Smooth muscle cell (in vitro differentiated cells): ENCODE data around the gene EZH2. TPM values are rescaled to one million over a fixed set of nuclear protein-coding genes. Genes with fewer than 3 reads are reported as not detected.

Experiments used
- DNase-seq: peaks from one replicate; lab custom pipeline; 2025; ENCODE audit not compliant: unreplicated experiment; lab: John Stamatoyannopoulos, UW
- H2AFZ ChIP-seq: fragments of 200-600 bp; sonication (generic); 2 replicates; pipeline ENCODE4 v1.6.0; 2016; ENCODE audit warnings: antibody characterized with exemption, low read depth, mild to moderate bottlenecking
- H3F3A ChIP-seq: fragments of 200-600 bp; sonication (generic); 2 replicates; pipeline ENCODE4 v1.6.0; 2017; ENCODE audit warnings: antibody characterized with exemption, low read depth
- H3K27ac ChIP-seq: fragments of 200-600 bp; sonication (generic); 2 replicates; pipeline ENCODE4 v1.5.1; 2016; ENCODE audit warnings: low read depth, mild to moderate bottlenecking
- H3K27me3 ChIP-seq: fragments of 200-600 bp; sonication (generic); 2 replicates; pipeline ENCODE4 v1.6.1; 2016; ENCODE audit warnings: low read depth, mild to moderate bottlenecking
- H3K36me3 ChIP-seq: fragments of 200-600 bp; sonication (generic); 2 replicates; pipeline ENCODE4 v1.5.1; 2016; ENCODE audit warnings: low read depth
- H3K4me1 ChIP-seq: fragments of 200-600 bp; sonication (generic); 2 replicates; pipeline ENCODE4 v1.5.1; 2016; ENCODE audit warnings: low read depth
- H3K4me2 ChIP-seq: fragments of 200-600 bp; sonication (generic); 2 replicates; pipeline ENCODE4 v1.6.0; 2016; ENCODE audit warnings: mild to moderate bottlenecking
- H3K4me3 ChIP-seq: fragments of 200-600 bp; sonication (generic); 2 replicates; pipeline ENCODE4 v1.5.1; 2016; ENCODE audit warnings: mild to moderate bottlenecking
- H3K79me2 ChIP-seq: fragments of 200-600 bp; sonication (generic); 2 replicates; pipeline ENCODE4 v1.6.0; 2016; ENCODE audit warnings: low read depth, mild to moderate bottlenecking
- H3K9ac ChIP-seq: fragments of 200-600 bp; sonication (generic); 2 replicates; pipeline ENCODE4 v1.6.0; 2016; ENCODE audit warnings: low read depth
- H3K9me3 ChIP-seq: fragments of 200-600 bp; sonication (generic); replicated peaks from 2 replicates; pipeline ENCODE4 v1.5.1; 2016; ENCODE audit warnings: low read depth
- H4K20me1 ChIP-seq: fragments of 200-600 bp; sonication (generic); 2 replicates; pipeline ENCODE4 v1.6.0; 2016; ENCODE audit warnings: low read depth
- WGBS: methylation state at CpG from one replicate; pipeline ENCODE4 v1.1.7; 2016; ENCODE audit warnings: low lambda C conversion rate; 5-methylcytosine and 5-hydroxymethylcytosine counted together
- polyA plus RNA-seq: library from polyadenylated mRNA; unstranded; fragments of >200 nt; fragmentation: Nextera tagmentation; extraction: Ambion mirVana; gene quantifications from 2 replicates; pipeline ENCODE4 v1.2.1, GENCODE V29; 2016
- total RNA-seq: library from RNA; depleted of rRNA; stranded (reverse); fragments of >200 nt; gene quantifications from 2 replicates; pipeline ENCODE4 v1.2.3, GENCODE V29; 2014
- TF ChIP-seq, protein P1 (sequence below): fragments of 200-600 bp; sonication (generic); IDR thresholded peaks from 2 replicates; pipeline ENCODE4 v1.5.1; 2017; ENCODE audit warnings: borderline replicate concordance, mild to moderate bottlenecking, antibody characterized with exemption; ENCODE audit not compliant: insufficient read depth, poor library complexity, severe bottlenecking

EZH2 gene
- total and polyA plus RNA-seq, 2 experiments from 2014 or later: 12.0 to 20.5 TPM

DNA sequence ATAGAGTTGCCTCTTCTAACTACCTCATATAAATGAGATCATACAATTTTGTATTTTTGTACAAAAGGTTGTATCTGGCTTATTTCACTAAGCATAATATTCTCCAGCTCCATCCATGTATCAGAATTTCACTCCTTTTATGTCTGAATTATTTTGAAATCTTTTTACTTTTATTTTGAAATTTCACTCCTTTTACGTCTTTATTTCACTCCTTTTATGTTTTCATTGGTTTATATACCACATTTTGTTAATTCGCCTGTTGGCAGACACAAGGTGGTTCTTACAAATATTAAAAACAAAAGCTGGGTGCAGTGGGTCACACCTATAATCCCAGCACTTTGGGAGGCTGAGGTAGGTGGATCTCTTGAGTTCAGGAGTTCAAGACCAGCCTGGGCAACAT, 5.8 kb downstream of the EZH2 start:
- Histone ChIP-seq H3K9me3 (no peaks in the 10 kb centered on the region), H3K4me3 (no peak overlapping the region), H3K4me1 (peaks cover 9% of the 10 kb centered on the region), H3K27me3 (no peaks in the 10 kb centered on the region), H3K4me2 (no peak overlapping the region), H3K27ac (no peak overlapping the region), H3K9ac (no peak overlapping the region), H3K79me2 (peaks cover 100% of the 10 kb centered on the region), H3K36me3 (no peaks in the 10 kb centered on the region), H4K20me1 (peaks cover 62% of the 10 kb centered on the region), H2AFZ (no peak overlapping the region), H3F3A (no peaks in the 10 kb centered on the region)
- DNase-seq: no peak
- 96% methylated on average over 2 of the region's 2 CpGs for WGBS
- TF ChIP-seq, protein P1, sequence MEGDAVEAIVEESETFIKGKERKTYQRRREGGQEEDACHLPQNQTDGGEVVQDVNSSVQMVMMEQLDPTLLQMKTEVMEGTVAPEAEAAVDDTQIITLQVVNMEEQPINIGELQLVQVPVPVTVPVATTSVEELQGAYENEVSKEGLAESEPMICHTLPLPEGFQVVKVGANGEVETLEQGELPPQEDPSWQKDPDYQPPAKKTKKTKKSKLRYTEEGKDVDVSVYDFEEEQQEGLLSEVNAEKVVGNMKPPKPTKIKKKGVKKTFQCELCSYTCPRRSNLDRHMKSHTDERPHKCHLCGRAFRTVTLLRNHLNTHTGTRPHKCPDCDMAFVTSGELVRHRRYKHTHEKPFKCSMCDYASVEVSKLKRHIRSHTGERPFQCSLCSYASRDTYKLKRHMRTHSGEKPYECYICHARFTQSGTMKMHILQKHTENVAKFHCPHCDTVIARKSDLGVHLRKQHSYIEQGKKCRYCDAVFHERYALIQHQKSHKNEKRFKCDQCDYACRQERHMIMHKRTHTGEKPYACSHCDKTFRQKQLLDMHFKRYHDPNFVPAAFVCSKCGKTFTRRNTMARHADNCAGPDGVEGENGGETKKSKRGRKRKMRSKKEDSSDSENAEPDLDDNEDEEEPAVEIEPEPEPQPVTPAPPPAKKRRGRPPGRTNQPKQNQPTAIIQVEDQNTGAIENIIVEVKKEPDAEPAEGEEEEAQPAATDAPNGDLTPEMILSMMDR: no peak

DNA sequence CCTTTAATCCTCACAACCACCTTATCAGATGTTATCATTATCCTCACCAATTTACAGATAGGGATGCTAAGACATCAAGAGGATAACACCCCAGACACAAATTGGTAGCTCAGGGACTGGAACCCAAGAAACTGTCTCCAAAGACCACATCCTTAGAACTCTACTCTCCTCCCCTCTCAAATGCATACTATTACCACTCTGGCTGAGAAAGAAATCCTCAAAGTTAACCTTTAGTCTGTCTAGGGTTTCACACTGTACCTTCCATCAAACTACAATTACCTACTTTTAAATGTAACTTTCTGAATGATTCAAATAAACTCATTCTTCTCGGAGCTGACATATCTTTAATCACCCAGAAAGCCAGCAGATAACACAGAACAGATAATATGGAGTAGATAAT, 6.6 kb downstream of the EZH2 start:
- no peak overlapping the region for H3K9ac ChIP-seq
- no peaks in the 10 kb centered on the region for H3F3A ChIP-seq
- no peak overlapping the region for H3K27ac ChIP-seq
- H3K9me3 ChIP-seq: no peaks in the 10 kb centered on the region
- no peak overlapping the region for H3K4me2 ChIP-seq
- H3K27me3 ChIP-seq: no peaks in the 10 kb centered on the region
- H3K36me3 ChIP-seq: no peaks in the 10 kb centered on the region
- TF ChIP-seq, protein P1: no peak
- H3K4me1 ChIP-seq: peaks cover 7% of the 10 kb centered on the region
- no peak for DNase-seq
- no peak overlapping the region for H3K4me3 ChIP-seq
- WGBS: 85% methylated on average over 1 of the region's 1 CpG
- peaks cover 99% of the 10 kb centered on the region for H3K79me2 ChIP-seq
- no peak overlapping the region for H2AFZ ChIP-seq
- peaks cover 61% of the 10 kb centered on the region for H4K20me1 ChIP-seq

DNA sequence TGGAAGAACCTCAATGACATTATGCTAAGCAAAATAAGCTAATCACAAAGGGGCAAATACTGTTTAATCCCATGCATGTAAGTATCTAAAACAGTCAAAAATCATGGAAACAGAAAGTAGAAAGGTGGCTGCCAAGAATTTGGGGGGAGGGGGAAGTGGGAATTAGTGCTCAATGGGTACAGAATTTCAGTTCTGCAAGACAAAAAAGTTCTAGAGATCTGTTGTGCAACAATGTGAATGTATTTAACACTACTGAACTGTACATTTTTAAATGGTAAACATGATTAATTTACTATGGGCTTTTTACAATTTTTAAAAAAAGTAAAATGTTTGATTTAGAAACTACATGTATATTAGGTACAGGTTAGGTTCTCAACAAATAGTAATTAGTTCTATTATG, 11.9 kb downstream of the EZH2 start:
- no peak overlapping the region for H3K9ac ChIP-seq
- no peak overlapping the region for H3K27ac ChIP-seq
- no peaks in the 10 kb centered on the region for H3K9me3 ChIP-seq
- peaks cover 48% of the 10 kb centered on the region for H4K20me1 ChIP-seq
- no peak overlapping the region for H2AFZ ChIP-seq
- no peak overlapping the region for H3K4me3 ChIP-seq
- TF ChIP-seq, protein P1: no peak
- H3K27me3 ChIP-seq: no peaks in the 10 kb centered on the region
- no peaks in the 10 kb centered on the region for H3K4me1 ChIP-seq
- no peak for DNase-seq
- peaks cover 97% of the 10 kb centered on the region for H3K79me2 ChIP-seq
- H3K36me3 ChIP-seq: no peaks in the 10 kb centered on the region
- H3K4me2 ChIP-seq: no peak overlapping the region
- no peaks in the 10 kb centered on the region for H3F3A ChIP-seq

DNA sequence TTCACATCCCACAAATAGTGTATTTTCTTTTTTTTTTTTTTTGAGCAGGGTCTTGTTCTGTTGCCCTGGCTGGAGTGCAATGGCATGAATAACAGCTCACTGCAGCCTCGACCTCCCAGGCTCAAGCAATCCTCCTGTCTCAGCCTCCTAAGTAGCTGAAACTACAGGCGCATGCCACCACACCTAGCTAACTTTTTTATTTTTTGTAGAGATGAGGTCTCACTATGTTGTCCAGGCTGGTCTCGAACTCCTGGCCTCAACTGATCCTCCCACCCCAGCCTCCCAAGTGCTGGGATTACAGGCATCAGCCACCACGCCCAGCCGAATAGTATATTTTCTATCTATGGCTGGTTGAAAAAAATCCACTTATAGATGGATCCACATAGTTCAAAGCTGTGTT, 12.5 kb downstream of the EZH2 start:
- DNase-seq: no peak
- TF ChIP-seq, protein P1: no peak
- Histone ChIP-seq H3K4me3 (no peak overlapping the region), H3K4me1 (no peaks in the 10 kb centered on the region), H3K79me2 (peaks cover 97% of the 10 kb centered on the region), H4K20me1 (peaks cover 42% of the 10 kb centered on the region), H3K36me3 (no peaks in the 10 kb centered on the region), H3F3A (no peaks in the 10 kb centered on the region), H3K4me2 (no peak overlapping the region), H2AFZ (no peak overlapping the region), H3K9ac (no peak overlapping the region), H3K9me3 (no peaks in the 10 kb centered on the region), H3K27me3 (no peaks in the 10 kb centered on the region), H3K27ac (no peak overlapping the region)
- WGBS: 98% methylated on average over 5 of the region's 5 CpGs
